SK-N-MC (cell line): ENCODE results near the gene TTC22.

ENCODE experiments used
- EZH2 ChIP-seq: fragments of 200-600 bp; sonication (generic); IDR thresholded peaks from one replicate; pipeline ENCODE4 v1.6.1; 2017; ENCODE audit warnings: antibody characterized with exemption
- POLR2AphosphoS5 ChIP-seq: IDR thresholded peaks from 2 replicates; pipeline ENCODE4 v1.6.1; 2012; ENCODE audit warnings: mild to moderate bottlenecking, low read depth, low read length, borderline replicate concordance

- TF ChIP-seq POLR2AphosphoS5 (no peak), EZH2 (no peak)
These were observed 34.8 kb upstream of the TTC22 start for GRCh38 chr1:54835970-54836369.
